GM21825 (cell line): ENCODE results near the gene WNT7B.

Experiments
- ATAC-seq: cut with Tn5 transposase; IDR thresholded peaks from one replicate; pipeline ENCODE4 v1.9.1; 2021; ENCODE audit warnings: mild to moderate bottlenecking, moderate library complexity; ENCODE audit not compliant: unreplicated experiment

WNT7B gene

GRCh38 chr22:45914309-45914708 is 62.7 kb downstream of the WNT7B start:
- no peak for ATAC-seq

- no peak for ATAC-seq
Measured at GRCh38 chr22:45912910-45913309, 64.1 kb downstream of the WNT7B start.

- ATAC-seq: no peak
Measured at GRCh38 chr22:45911601-45912271, 65.2 kb downstream of the WNT7B start.

- no peak for ATAC-seq
Measured at GRCh38 chr22:45910928-45911467, 66.0 kb downstream of the WNT7B start.

- ATAC-seq: no peak
Measured at GRCh38 chr22:45908961-45909360, 68.0 kb downstream of the WNT7B start.

GRCh38 chr22:45907996-45908395 is 69.0 kb downstream of the WNT7B start:
- no peak for ATAC-seq

GRCh38 chr22:45907378-45907777 is 69.6 kb downstream of the WNT7B start:
- ATAC-seq: no peak

GRCh38 chr22:45906946-45907345 is 70.0 kb downstream of the WNT7B start:
- no peak for ATAC-seq

GRCh38 chr22:45905924-45906865 is 70.8 kb downstream of the WNT7B start:
- ATAC-seq: no peak

- no peak for ATAC-seq
Measured at GRCh38 chr22:45905326-45905923, 71.5 kb downstream of the WNT7B start.

- no peak for ATAC-seq
Measured at GRCh38 chr22:45904236-45904635, 72.7 kb downstream of the WNT7B start.

GRCh38 chr22:45903355-45904135 is 73.4 kb downstream of the WNT7B start:
- ATAC-seq: no peak

- no peak for ATAC-seq
Measured at GRCh38 chr22:45897736-45898135, 79.2 kb downstream of the WNT7B start.

- no peak for ATAC-seq
Measured at GRCh38 chr22:45896964-45897538, 79.9 kb downstream of the WNT7B start.

GRCh38 chr22:45896153-45896951 is 80.6 kb downstream of the WNT7B start:
- no peak for ATAC-seq

- ATAC-seq: no peak
Measured at GRCh38 chr22:45895436-45896152, 81.4 kb downstream of the WNT7B start.

GRCh38 chr22:45893516-45893915 is 83.4 kb downstream of the WNT7B start:
- no peak for ATAC-seq

GRCh38 chr22:45892681-45893461 is 84.1 kb downstream of the WNT7B start:
- ATAC-seq: no peak
